Ascending aorta (tissue), 2 donors: Measurements from ENCODE around the gene OGFRL1. TPM values are rescaled to one million over a fixed set of nuclear protein-coding genes. Genes with fewer than 3 reads are reported as not detected.

Experiments used
- DNase-seq, 2 donors: peaks; one replicate each; pipeline ENCODE4 v3.0.0-alpha.2; 2019; ENCODE audit warnings: low spot score in 2 of 2
- H3K27ac ChIP-seq, 2 donors: fragments of 200-600 bp; sonication (generic); one replicate each; pipeline ENCODE4 v1.5.1; 2016 to 2017; ENCODE audit warnings: mild to moderate bottlenecking in 1 of 2
- H3K27me3 ChIP-seq: fragments of 200-600 bp; sonication (generic); one replicate; pipeline ENCODE4 v1.5.1; 2017
- H3K36me3 ChIP-seq, 2 donors: fragments of 200-600 bp; sonication (generic); one replicate each; pipeline ENCODE4 v1.5.1; 2016
- H3K4me1 ChIP-seq, 2 donors: fragments of 200-600 bp; sonication (generic); one replicate each; pipeline ENCODE4 v1.5.1; 2016 to 2017; ENCODE audit warnings: mild to moderate bottlenecking in 1 of 2
- H3K4me3 ChIP-seq, 2 donors: fragments of 200-600 bp; sonication (generic); one replicate each; pipeline ENCODE4 v1.5.1; 2016 to 2017; ENCODE audit warnings: mild to moderate bottlenecking in 1 of 2
- H3K9me3 ChIP-seq, 2 donors: fragments of 200-600 bp; sonication (generic); one replicate each; pipeline ENCODE4 v1.5.1; 2016
- intact Hi-C: fragments of 100-400 bp; cut with DNase I; formaldehyde crosslinking; loops from one replicate; pipeline ENCODE4 v1.15.1; 2023
- total RNA-seq: library from RNA; depleted of rRNA; stranded (reverse); fragments of >200 nt; gene quantifications from one replicate; pipeline ENCODE4 v1.1.0, GENCODE V29; 2016
- TF ChIP-seq, protein P1 (sequence below), 3 experiments: fragments of 200-600 bp in 2 of 3; fragments of 450-650 bp in 1 of 3; sonication (generic) in 2 of 3; IDR thresholded peaks; one replicate each; pipeline ENCODE4 v1.5.1; 2016 to 2019; ENCODE audit warnings: antibody characterized with exemption in 3 of 3, mild to moderate bottlenecking in 1 of 3, moderate library complexity in 1 of 3

The OGFRL1 gene
- total RNA-seq, 1 donor from 2014 or later = 14.6 TPM

DNA sequence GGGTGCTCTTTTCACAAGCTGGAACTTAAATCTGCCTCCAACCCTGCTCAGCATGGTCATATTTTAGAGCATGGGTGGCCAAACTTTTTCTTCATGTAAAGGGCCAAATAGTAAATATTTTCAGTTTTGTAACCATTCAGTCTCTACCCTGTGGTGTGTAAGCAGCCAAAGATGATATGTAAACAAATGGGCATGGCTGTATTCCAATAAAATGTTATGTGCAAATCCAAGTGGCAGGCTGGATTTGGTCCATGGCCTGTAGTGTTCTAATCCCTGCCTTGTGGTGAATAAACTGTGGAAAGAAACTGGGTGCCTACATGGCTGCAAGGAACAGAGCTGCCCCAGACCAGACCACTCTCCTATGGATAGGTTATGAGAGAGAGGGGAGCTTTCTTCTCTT, 32.7 kb downstream of the OGFRL1 start:
- Histone ChIP-seq H3K27ac (no peak overlapping the region), H3K9me3 (no peaks in the 10 kb centered on the region), H3K27me3 (no peaks in the 10 kb centered on the region), H3K4me1 (no peaks in the 10 kb centered on the region), H3K4me3 (no peak overlapping the region), H3K36me3 (no peaks in the 10 kb centered on the region)
- intact Hi-C loops = no loop called here
- DNase-seq = no peak
- TF ChIP-seq, protein P1, sequence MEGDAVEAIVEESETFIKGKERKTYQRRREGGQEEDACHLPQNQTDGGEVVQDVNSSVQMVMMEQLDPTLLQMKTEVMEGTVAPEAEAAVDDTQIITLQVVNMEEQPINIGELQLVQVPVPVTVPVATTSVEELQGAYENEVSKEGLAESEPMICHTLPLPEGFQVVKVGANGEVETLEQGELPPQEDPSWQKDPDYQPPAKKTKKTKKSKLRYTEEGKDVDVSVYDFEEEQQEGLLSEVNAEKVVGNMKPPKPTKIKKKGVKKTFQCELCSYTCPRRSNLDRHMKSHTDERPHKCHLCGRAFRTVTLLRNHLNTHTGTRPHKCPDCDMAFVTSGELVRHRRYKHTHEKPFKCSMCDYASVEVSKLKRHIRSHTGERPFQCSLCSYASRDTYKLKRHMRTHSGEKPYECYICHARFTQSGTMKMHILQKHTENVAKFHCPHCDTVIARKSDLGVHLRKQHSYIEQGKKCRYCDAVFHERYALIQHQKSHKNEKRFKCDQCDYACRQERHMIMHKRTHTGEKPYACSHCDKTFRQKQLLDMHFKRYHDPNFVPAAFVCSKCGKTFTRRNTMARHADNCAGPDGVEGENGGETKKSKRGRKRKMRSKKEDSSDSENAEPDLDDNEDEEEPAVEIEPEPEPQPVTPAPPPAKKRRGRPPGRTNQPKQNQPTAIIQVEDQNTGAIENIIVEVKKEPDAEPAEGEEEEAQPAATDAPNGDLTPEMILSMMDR (IDR thresholded peaks at IDR 0.05) = no peak

DNA sequence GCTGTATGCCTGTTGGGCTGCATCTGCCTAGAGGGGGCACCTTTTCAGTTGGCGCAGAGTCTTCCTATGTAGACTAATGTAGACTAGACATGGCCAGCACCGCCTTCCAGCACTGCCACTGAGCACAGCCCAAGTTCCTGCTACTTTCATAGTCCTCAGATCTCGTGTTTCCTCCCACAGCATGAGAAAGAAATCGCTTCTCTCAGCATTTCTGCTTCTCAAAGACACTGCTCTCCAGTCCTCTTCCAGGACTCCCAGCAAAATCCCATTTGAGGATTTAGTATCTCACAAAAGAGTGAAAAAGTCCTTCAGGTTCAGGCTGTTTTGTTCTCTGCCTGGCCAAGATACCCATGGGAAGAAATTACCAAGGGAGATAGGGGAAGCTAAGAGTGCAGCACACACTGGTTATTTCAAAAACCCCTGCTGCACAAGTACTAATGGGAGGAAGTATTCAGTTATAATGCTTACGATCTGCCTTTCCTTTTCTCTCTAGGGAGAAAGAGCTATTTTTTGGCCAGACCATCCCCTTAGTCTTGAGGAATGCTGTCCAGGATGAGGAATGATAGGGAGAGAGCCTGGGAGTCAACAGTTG, 35.7 kb downstream of the OGFRL1 start:
- no peaks in the 10 kb centered on the region for H3K27me3 ChIP-seq
- intact Hi-C loops = no loop called here
- H3K4me3 ChIP-seq = no peak overlapping the region
- DNase-seq = no peak
- no peaks in the 10 kb centered on the region for H3K36me3 ChIP-seq
- TF ChIP-seq, protein P1 (IDR thresholded peaks at IDR 0.05) = no peak
- no peaks in the 10 kb centered on the region for H3K4me1 ChIP-seq
- H3K27ac ChIP-seq = no peak overlapping the region
- H3K9me3 ChIP-seq = no peaks in the 10 kb centered on the region

DNA sequence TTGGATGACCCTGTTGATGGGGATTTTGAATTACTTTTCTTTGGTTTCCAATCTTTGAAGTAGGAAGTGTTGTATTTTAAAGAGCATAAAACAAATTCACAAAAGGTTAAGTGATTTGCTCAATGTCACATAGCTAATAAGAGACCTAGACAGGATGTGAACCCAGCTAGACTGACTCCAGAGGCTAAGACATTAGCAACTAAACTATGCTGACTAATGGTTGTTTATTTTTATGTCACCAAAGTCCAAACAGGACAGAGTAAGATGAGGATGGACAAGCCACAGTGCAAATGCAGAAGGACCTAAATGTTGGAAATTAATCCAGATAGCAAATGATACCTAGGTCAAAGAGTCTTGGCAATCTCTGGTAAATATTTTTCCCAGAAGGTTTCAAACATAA, 38.0 kb downstream of the OGFRL1 start:
- Histone ChIP-seq H3K27me3 (no peaks in the 10 kb centered on the region), H3K27ac (no peak overlapping the region)

DNA sequence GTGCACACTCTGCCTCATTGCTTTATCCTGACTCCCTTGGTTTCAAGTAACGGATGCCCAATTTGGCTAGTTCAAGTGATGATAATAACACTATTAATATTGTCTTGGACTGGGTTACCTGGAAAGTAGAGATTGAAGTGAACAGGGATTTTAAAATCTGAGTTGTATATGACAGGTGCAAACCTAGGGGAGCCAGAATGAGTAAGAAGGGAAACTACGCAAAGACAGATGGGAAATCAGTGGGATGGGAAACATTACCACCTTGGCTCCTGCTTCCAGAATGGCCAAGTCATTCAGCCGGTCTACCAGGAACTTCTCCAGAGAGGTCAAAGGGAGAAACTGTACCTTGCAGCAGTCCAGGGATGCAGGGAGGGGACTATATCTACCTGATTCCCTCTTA, 41.9 kb downstream of the OGFRL1 start:
- intact Hi-C loops = no loop called here
- DNase-seq = no peak
- no peaks in the 10 kb centered on the region for H3K9me3 ChIP-seq
- H3K4me3 ChIP-seq = no peak overlapping the region
- H3K27me3 ChIP-seq = no peaks in the 10 kb centered on the region
- no peaks in the 10 kb centered on the region for H3K36me3 ChIP-seq
- no peaks in the 10 kb centered on the region for H3K4me1 ChIP-seq
- TF ChIP-seq, protein P1 (IDR thresholded peaks at IDR 0.05) = no peak
- no peak overlapping the region for H3K27ac ChIP-seq

More for the DNA sequence above, 38.0 kb downstream of the OGFRL1 start:
- TF ChIP-seq, protein P1 (IDR thresholded peaks at IDR 0.05) = no peak
- Histone ChIP-seq H3K4me1 (no peaks in the 10 kb centered on the region), H3K9me3 (no peaks in the 10 kb centered on the region), H3K36me3 (no peaks in the 10 kb centered on the region), H3K4me3 (no peak overlapping the region)
- intact Hi-C loops = no loop called here
- DNase-seq = no peak

DNA sequence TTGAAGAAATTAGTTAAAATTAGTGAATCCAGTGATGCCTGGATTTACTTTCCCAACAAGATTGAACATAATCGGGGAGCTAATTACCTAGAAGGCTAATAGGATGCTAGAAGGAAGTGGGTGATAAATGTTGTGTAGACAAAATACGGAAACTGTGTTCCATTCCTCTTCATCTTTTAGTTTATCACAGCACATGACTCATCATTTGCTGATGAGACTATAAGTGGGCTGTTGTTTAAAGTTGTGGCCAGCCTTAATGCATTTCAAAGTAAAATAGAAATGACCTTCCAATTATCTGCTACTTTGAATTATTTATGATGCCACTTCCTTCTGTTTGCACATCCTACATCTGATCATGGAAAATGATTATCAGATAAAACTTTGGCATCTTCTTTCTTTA, 43.4 kb downstream of the OGFRL1 start:
- intact Hi-C loops = no loop called here
- Histone ChIP-seq H3K4me1 (no peaks in the 10 kb centered on the region), H3K36me3 (no peaks in the 10 kb centered on the region), H3K27ac (no peak overlapping the region), H3K9me3 (no peaks in the 10 kb centered on the region), H3K27me3 (no peaks in the 10 kb centered on the region), H3K4me3 (no peak overlapping the region)
- TF ChIP-seq, protein P1 (IDR thresholded peaks at IDR 0.05) = no peak
- DNase-seq = no peak

DNA sequence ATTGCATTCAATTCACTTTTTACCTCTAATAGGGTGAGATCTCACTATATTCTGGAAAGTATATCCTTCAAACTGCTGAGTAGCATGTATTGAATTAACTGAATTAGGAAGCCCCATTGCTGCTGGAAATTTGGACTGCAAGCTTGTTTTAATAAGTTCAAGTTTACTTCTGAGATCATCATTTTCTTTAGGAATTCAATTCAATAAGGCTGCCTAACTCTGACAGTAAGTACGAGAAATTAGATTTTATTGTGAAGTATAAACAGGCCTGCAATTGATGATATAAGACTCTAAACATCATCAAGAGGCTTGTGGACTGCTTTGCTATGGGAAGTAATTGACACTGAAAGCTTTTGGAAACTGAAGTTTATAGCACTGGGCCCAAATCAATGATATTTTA, 44.4 kb downstream of the OGFRL1 start:
- Histone ChIP-seq H3K4me1 (no peaks in the 10 kb centered on the region), H3K36me3 (no peaks in the 10 kb centered on the region), H3K27me3 (no peaks in the 10 kb centered on the region), H3K9me3 (no peaks in the 10 kb centered on the region), H3K4me3 (no peak overlapping the region), H3K27ac (no peak overlapping the region)
- DNase-seq = no peak
- TF ChIP-seq, protein P1 (IDR thresholded peaks at IDR 0.05) = no peak
- intact Hi-C loops = no loop called here
